ENCODE measurements around the gene STOX2.

- TF ChIP-seq CTCF (conservative IDR thresholded peaks at IDR 0.05) (no peak), ZFX (IDR thresholded peaks at IDR 0.05) (no peak)
Observed at GRCh38 chr4:183960046-183960420, 54.9 kb downstream of the STOX2 start.

Measured in C4-2B (cell line).